H9 (cell line): ENCODE results near the gene OBI1. TPM values are rescaled to one million over a fixed set of nuclear protein-coding genes. Genes with fewer than 3 reads are reported as not detected.

Experiments
- DNase-seq: peaks from one replicate; pipeline ENCODE4 v3.0.0-alpha.2; 2017
- H2AFZ ChIP-seq: one replicate; pipeline ENCODE4 v1.6.1; 2013; ENCODE audit warnings: mild to moderate bottlenecking, low read length, control low read depth, moderate library complexity
- H2AK5ac ChIP-seq: 2 replicates; pipeline ENCODE4 v1.6.1; 2013; ENCODE audit warnings: low read length, control low read depth, mixed read lengths; ENCODE audit not compliant: insufficient read length
- H2BK120ac ChIP-seq: one replicate; pipeline ENCODE4 v1.6.1; 2013; ENCODE audit warnings: low read depth, mild to moderate bottlenecking, low read length, control low read depth, inconsistent platforms; ENCODE audit not compliant: poor library complexity, severe bottlenecking
- H2BK12ac ChIP-seq: 2 replicates; pipeline ENCODE4 v1.6.1; 2013; ENCODE audit warnings: low read length, control low read depth, mixed read lengths, low read depth; ENCODE audit not compliant: insufficient read length
- H2BK15ac ChIP-seq: 2 replicates; pipeline ENCODE4 v1.6.1; 2013; ENCODE audit warnings: low read depth, low read length, control low read depth
- H2BK20ac ChIP-seq: one replicate; pipeline ENCODE4 v1.6.1; 2013; ENCODE audit warnings: low read depth, mild to moderate bottlenecking, low read length, control low read depth, inconsistent platforms; ENCODE audit not compliant: poor library complexity, severe bottlenecking
- H2BK5ac ChIP-seq: 2 replicates; pipeline ENCODE4 v1.6.1; 2013; ENCODE audit warnings: low read length, control low read depth, mixed read lengths; ENCODE audit not compliant: insufficient read length
- H3K14ac ChIP-seq: 2 replicates; pipeline ENCODE4 v1.6.1; 2013; ENCODE audit warnings: low read length, control low read depth; ENCODE audit not compliant: insufficient read depth
- H3K18ac ChIP-seq: 2 replicates; pipeline ENCODE4 v1.6.1; 2013; ENCODE audit warnings: low read depth, mild to moderate bottlenecking, mixed read lengths, low read length, control low read depth; ENCODE audit not compliant: insufficient read length
- H3K23ac ChIP-seq: 2 replicates; pipeline ENCODE4 v1.6.1; 2013; ENCODE audit warnings: low read length, control low read depth, mixed read lengths, low read depth; ENCODE audit not compliant: insufficient read length
- H3K23me2 ChIP-seq: 2 replicates; pipeline ENCODE4 v1.6.1; 2013; ENCODE audit warnings: low read depth, mild to moderate bottlenecking, mixed read lengths, low read length, control low read depth; ENCODE audit not compliant: insufficient read length, poor library complexity, severe bottlenecking
- H3K27ac ChIP-seq: 2 replicates; pipeline ENCODE4 v1.5.1; 2013; ENCODE audit warnings: low read length, control low read depth, mixed read lengths, low read depth; ENCODE audit not compliant: insufficient read length
- H3K27me3 ChIP-seq: 2 replicates; pipeline ENCODE4 v1.6.1; 2013; ENCODE audit warnings: low read length, control low read depth, inconsistent platforms; ENCODE audit not compliant: insufficient read depth
- H3K4ac ChIP-seq: 2 replicates; pipeline ENCODE4 v1.6.1; 2013; ENCODE audit warnings: low read depth, mild to moderate bottlenecking, control low read depth, inconsistent platforms, low read length, moderate library complexity
- H3K4me1 ChIP-seq: 2 replicates; pipeline ENCODE4 v1.6.1; 2013; ENCODE audit warnings: low read length, control low read depth, inconsistent platforms; ENCODE audit not compliant: insufficient read depth
- H3K4me2 ChIP-seq: 2 replicates; pipeline ENCODE4 v1.6.1; 2013; ENCODE audit warnings: low read length, control low read depth, mixed read lengths; ENCODE audit not compliant: insufficient read length, insufficient read depth
- H3K56ac ChIP-seq: 2 replicates; pipeline ENCODE4 v1.6.1; 2013; ENCODE audit warnings: low read depth, mild to moderate bottlenecking, mixed read lengths, low read length, control low read depth; ENCODE audit not compliant: insufficient read length
- H3K79me1 ChIP-seq: 2 replicates; pipeline ENCODE4 v1.6.1; 2013; ENCODE audit warnings: low read depth, mild to moderate bottlenecking, moderate library complexity, low read length, control low read depth, inconsistent platforms; ENCODE audit not compliant: insufficient read depth, poor library complexity, severe bottlenecking
- H3K79me2 ChIP-seq: 2 replicates; pipeline ENCODE4 v1.6.1; 2013; ENCODE audit warnings: low read length, control low read depth, inconsistent platforms; ENCODE audit not compliant: insufficient read depth
- H3K9ac ChIP-seq: 2 replicates; pipeline ENCODE4 v1.6.1; 2013; ENCODE audit warnings: low read length, control low read depth, mixed read lengths; ENCODE audit not compliant: insufficient read length; ENCODE audit errors: extremely low read depth
- H3K9me3 ChIP-seq: one replicate; pipeline ENCODE4 v1.6.1; 2013; ENCODE audit warnings: low read depth, low read length, inconsistent platforms; ENCODE audit not compliant: control insufficient read depth
- H3T11ph ChIP-seq: one replicate; pipeline ENCODE4 v1.6.1; 2013; ENCODE audit warnings: mild to moderate bottlenecking, low read length, control low read depth, inconsistent platforms
- H4K20me1 ChIP-seq: one replicate; pipeline ENCODE4 v1.6.1; 2013; ENCODE audit not compliant: control insufficient read depth, insufficient read length, insufficient read depth
- H4K5ac ChIP-seq: 2 replicates; pipeline ENCODE4 v1.6.1; 2013; ENCODE audit warnings: low read depth, mild to moderate bottlenecking, mixed read lengths, low read length, control low read depth; ENCODE audit not compliant: insufficient read length
- H4K8ac ChIP-seq: replicated peaks from 2 replicates; pipeline ENCODE4 v1.6.1; 2013; ENCODE audit warnings: low read length, control low read depth, mixed read lengths, low read depth; ENCODE audit not compliant: insufficient read length
- H4K91ac ChIP-seq: 2 replicates; pipeline ENCODE4 v1.6.1; 2013; ENCODE audit warnings: low read depth, mild to moderate bottlenecking, moderate library complexity, mixed read lengths, low read length, control low read depth; ENCODE audit not compliant: insufficient read length
- H3K27ac Mint-ChIP-seq, 3 experiments: 2 replicates in 2 of 3; 3 replicates in 1 of 3; pipeline ENCODE4 v1.8.0; 2020 to 2021; ENCODE audit warnings: mixed read lengths in 3 of 3, mild to moderate bottlenecking in 1 of 3, moderate library complexity in 1 of 3
- H3K27me3 Mint-ChIP-seq: 2 replicates; pipeline ENCODE4 v1.8.0; 2021; ENCODE audit warnings: low read depth, mild to moderate bottlenecking, moderate library complexity, mixed read lengths
- H3K36me3 Mint-ChIP-seq, 3 experiments: 2 replicates in 2 of 3; 3 replicates in 1 of 3; pipeline ENCODE4 v1.8.0; 2020 to 2021; ENCODE audit warnings: low read depth in 3 of 3, mixed read lengths in 3 of 3; ENCODE audit not compliant: insufficient read depth in 1 of 3
- H3K4me1 Mint-ChIP-seq, 2 experiments: 2 replicates each; pipeline ENCODE4 v1.8.0; 2020; ENCODE audit warnings: mixed read lengths in 2 of 2
- H3K4me3 Mint-ChIP-seq, 2 experiments: 2 replicates in 1 of 2; 3 replicates in 1 of 2; pipeline ENCODE4 v1.8.0; 2020 to 2021; ENCODE audit warnings: mild to moderate bottlenecking in 2 of 2, mixed read lengths in 2 of 2, moderate library complexity in 1 of 2
- H3K9me3 Mint-ChIP-seq, 2 experiments: 2 replicates in 1 of 2; 3 replicates in 1 of 2; pipeline ENCODE4 v1.8.0; 2020; ENCODE audit warnings: mild to moderate bottlenecking in 2 of 2, mixed read lengths in 2 of 2, moderate library complexity in 1 of 2
- WGBS: extraction: QIAGEN DNeasy Blood & Tissue Kit; methylation state at CpG from one replicate; pipeline ENCODE4 v1.1.7; 2013; ENCODE audit warnings: missing lambda C conversion rate, low lambda C conversion rate, mixed read lengths; ENCODE audit not compliant: insufficient read length; ENCODE audit errors: extremely low coverage; 5-methylcytosine and 5-hydroxymethylcytosine counted together
- total RNA-seq: library from RNA; stranded (reverse); gene quantifications from 2 replicates; pipeline ENCODE4 v1.2.1, GENCODE V29; 2021
- TF ChIP-seq, protein P1 (sequence below): fragments of 200-600 bp; sonication (generic); conservative IDR thresholded peaks from 3 replicates; pipeline ENCODE4 v1.8.0; 2021; ENCODE audit warnings: antibody characterized with exemption, mild to moderate bottlenecking

OBI1 gene
- total RNA-seq, 1 experiment from 2014 or later: 24.4 TPM

DNA sequence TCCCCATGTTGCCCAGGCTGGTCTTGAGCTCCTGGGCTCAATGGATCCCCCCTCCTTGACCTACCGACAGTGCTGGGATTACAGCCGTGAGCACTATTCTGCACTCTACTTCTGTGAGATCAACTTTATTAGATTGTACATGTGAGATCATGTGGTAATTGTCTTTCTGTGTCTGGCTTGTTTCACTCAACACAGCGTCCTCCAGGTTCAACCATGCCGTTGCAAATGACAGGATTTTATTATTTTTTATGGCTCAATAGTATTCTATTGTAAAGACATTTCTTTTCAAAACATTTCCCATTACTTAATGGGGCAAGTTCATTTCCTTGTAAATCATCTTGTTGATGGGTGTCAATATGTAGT is 1.5 kb upstream of the OBI1 start:
- H4K20me1 ChIP-seq: peaks cover 4% of the 10 kb centered on the region
- no peak overlapping the region for H4K8ac ChIP-seq
- no peak overlapping the region for H2BK20ac ChIP-seq
- H3K4me1 ChIP-seq: peaks cover 3% of the 10 kb centered on the region
- Mint-ChIP-seq H3K27ac (no peak overlapping the region), H3K4me3 (no peak overlapping the region), H3K36me3 (peaks cover 0 to 13% (median 7%) of the 10 kb centered on the region in 3 experiments; a peak in 4 of 7 replicates), H3K9me3 (no peaks in the 10 kb centered on the region; a peak in 3 of 5 replicates), H3K27me3 (peaks cover 52% of the 10 kb centered on the region), H3K4me1 (peaks cover 40 to 48% of the 10 kb centered on the region in 2 experiments)
- peaks cover 4% of the 10 kb centered on the region for H3K23me2 ChIP-seq
- no peak overlapping the region for H3K23ac ChIP-seq
- no CpG with 5 or more reads among the region's 4 CpGs for WGBS
- H3K79me1 ChIP-seq: no peaks in the 10 kb centered on the region
- H3K56ac ChIP-seq: no peak overlapping the region
- H2BK120ac ChIP-seq: no peak overlapping the region
- no peaks in the 10 kb centered on the region for H3K9me3 ChIP-seq
- H3K18ac ChIP-seq: no peak overlapping the region
- no peak overlapping the region for H2BK5ac ChIP-seq
- H4K5ac ChIP-seq: no peak overlapping the region
- H3K27me3 ChIP-seq: peaks cover 4% of the 10 kb centered on the region; the same call in 1 of the 2 replicates
- no peak overlapping the region for H3K9ac ChIP-seq
- H3K4ac ChIP-seq: no peak overlapping the region
- no peak for DNase-seq
- TF ChIP-seq, protein P1, sequence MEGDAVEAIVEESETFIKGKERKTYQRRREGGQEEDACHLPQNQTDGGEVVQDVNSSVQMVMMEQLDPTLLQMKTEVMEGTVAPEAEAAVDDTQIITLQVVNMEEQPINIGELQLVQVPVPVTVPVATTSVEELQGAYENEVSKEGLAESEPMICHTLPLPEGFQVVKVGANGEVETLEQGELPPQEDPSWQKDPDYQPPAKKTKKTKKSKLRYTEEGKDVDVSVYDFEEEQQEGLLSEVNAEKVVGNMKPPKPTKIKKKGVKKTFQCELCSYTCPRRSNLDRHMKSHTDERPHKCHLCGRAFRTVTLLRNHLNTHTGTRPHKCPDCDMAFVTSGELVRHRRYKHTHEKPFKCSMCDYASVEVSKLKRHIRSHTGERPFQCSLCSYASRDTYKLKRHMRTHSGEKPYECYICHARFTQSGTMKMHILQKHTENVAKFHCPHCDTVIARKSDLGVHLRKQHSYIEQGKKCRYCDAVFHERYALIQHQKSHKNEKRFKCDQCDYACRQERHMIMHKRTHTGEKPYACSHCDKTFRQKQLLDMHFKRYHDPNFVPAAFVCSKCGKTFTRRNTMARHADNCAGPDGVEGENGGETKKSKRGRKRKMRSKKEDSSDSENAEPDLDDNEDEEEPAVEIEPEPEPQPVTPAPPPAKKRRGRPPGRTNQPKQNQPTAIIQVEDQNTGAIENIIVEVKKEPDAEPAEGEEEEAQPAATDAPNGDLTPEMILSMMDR: no peak
- H2BK12ac ChIP-seq: no peak overlapping the region
- H3K14ac ChIP-seq: no peak overlapping the region
- no peak overlapping the region for H4K91ac ChIP-seq
- H2AFZ ChIP-seq: no peak overlapping the region
- no peak overlapping the region for H3K27ac ChIP-seq
- peak overlapping the region; percentile 92 for H3K4me2 ChIP-seq
- peaks cover 6% of the 10 kb centered on the region; the same call in 1 of the 2 replicates for H3K79me2 ChIP-seq
- H3T11ph ChIP-seq: no peak overlapping the region
- H2AK5ac ChIP-seq: no peak overlapping the region
- H2BK15ac ChIP-seq: no peak overlapping the region
